GM23338 (cell line): ENCODE results near the gene VAV3. TPM values are rescaled to one million over a fixed set of nuclear protein-coding genes. Genes with fewer than 3 reads are reported as not detected.

ENCODE experiments used
- ATAC-seq: fragments of 200-7000 bp; cut with Tn5 transposase; 3 replicates; pipeline ENCODE4 v1.9.1; 2020
- DNase-seq: peaks from one replicate; pipeline ENCODE4 v3.0.0-alpha.2; 2015; ENCODE audit warnings: low spot score
- H2AFZ ChIP-seq: fragments of 200-600 bp; sonication (generic); 2 replicates; pipeline ENCODE4 v1.8.0; 2016; ENCODE audit warnings: antibody characterized with exemption, mild to moderate bottlenecking, moderate library complexity
- H3F3A ChIP-seq: fragments of 200-600 bp; sonication (generic); replicated peaks from 2 replicates; pipeline ENCODE4 v1.8.0; 2017; ENCODE audit warnings: antibody characterized with exemption, mixed run types, low read depth
- H3K27ac ChIP-seq: fragments of 200-600 bp; sonication (generic); 2 replicates; pipeline ENCODE4 v1.6.1; 2016; ENCODE audit warnings: low read depth
- H3K27me3 ChIP-seq: fragments of 200-600 bp; sonication (generic); 2 replicates; pipeline ENCODE4 v1.8.0; 2016; ENCODE audit warnings: mild to moderate bottlenecking, mixed run types, moderate library complexity; ENCODE audit not compliant: insufficient read depth
- H3K36me3 ChIP-seq: fragments of 200-600 bp; sonication (generic); 2 replicates; pipeline ENCODE4 v1.8.0; 2016; ENCODE audit warnings: mild to moderate bottlenecking; ENCODE audit not compliant: insufficient read depth
- H3K4me1 ChIP-seq: fragments of 200-600 bp; sonication (generic); 2 replicates; pipeline ENCODE4 v1.8.0; 2016; ENCODE audit warnings: mild to moderate bottlenecking, moderate library complexity; ENCODE audit not compliant: insufficient read depth
- H3K4me2 ChIP-seq: fragments of 200-600 bp; sonication (generic); 2 replicates; pipeline ENCODE4 v1.7.1; 2017; ENCODE audit warnings: mixed run types
- H3K4me3 ChIP-seq: fragments of 200-600 bp; sonication (generic); 2 replicates; pipeline ENCODE4 v1.6.1; 2016; ENCODE audit warnings: mixed run types
- H3K79me2 ChIP-seq: fragments of 200-600 bp; sonication (generic); replicated peaks from 2 replicates; pipeline ENCODE4 v1.8.0; 2017; ENCODE audit warnings: mild to moderate bottlenecking; ENCODE audit not compliant: insufficient read depth
- H3K9me2 ChIP-seq: fragments of 200-600 bp; sonication (generic); 2 replicates; pipeline ENCODE4 v1.8.0; 2017; ENCODE audit not compliant: insufficient read depth
- H4K20me1 ChIP-seq: fragments of 200-600 bp; sonication (generic); replicated peaks from 2 replicates; pipeline ENCODE4 v1.8.0; 2017; ENCODE audit warnings: mild to moderate bottlenecking; ENCODE audit not compliant: insufficient read depth
- H3K27ac Mint-ChIP-seq: 2 replicates; pipeline ENCODE4 v1.8.0; 2020; ENCODE audit warnings: inconsistent platforms, mild to moderate bottlenecking, moderate library complexity, mixed read lengths
- H3K27me3 Mint-ChIP-seq: 3 replicates; pipeline ENCODE4 v1.8.0; 2022; ENCODE audit warnings: low read depth, mild to moderate bottlenecking, moderate library complexity, mixed read lengths, inconsistent platforms; ENCODE audit not compliant: insufficient read depth, poor library complexity
- H3K36me3 Mint-ChIP-seq: 3 replicates; pipeline ENCODE4 v1.8.0; 2021; ENCODE audit warnings: low read depth, mild to moderate bottlenecking, inconsistent platforms, moderate library complexity, mixed read lengths
- H3K4me1 Mint-ChIP-seq: 3 replicates; pipeline ENCODE4 v1.8.0; 2020; ENCODE audit warnings: mild to moderate bottlenecking, inconsistent platforms, mixed read lengths
- H3K4me3 Mint-ChIP-seq: 3 replicates; pipeline ENCODE4 v1.8.0; 2021; ENCODE audit warnings: moderate library complexity, mild to moderate bottlenecking, inconsistent platforms, mixed read lengths
- H3K9me3 Mint-ChIP-seq: 3 replicates; pipeline ENCODE4 v1.8.0; 2020; ENCODE audit warnings: moderate library complexity, mild to moderate bottlenecking, inconsistent platforms, mixed read lengths
- CREB1 ChIP-seq: fragments of 250-450 bp; sonication (Bioruptor Pico); IDR thresholded peaks from 2 replicates; pipeline ENCODE4 v1.5.0; 2020; ENCODE audit warnings: low read depth, mild to moderate bottlenecking, moderate library complexity
- EZH2 ChIP-seq: fragments of 200-600 bp; sonication (generic); IDR thresholded peaks from one replicate; pipeline ENCODE4 v1.8.0; 2017; ENCODE audit warnings: antibody characterized with exemption, mild to moderate bottlenecking, low read depth; ENCODE audit not compliant: unreplicated experiment
- REST ChIP-seq: IDR thresholded peaks from one replicate; pipeline ENCODE4 v1.6.1; 2018; ENCODE audit warnings: antibody characterized with exemption; ENCODE audit not compliant: unreplicated experiment
- ZNF114 ChIP-seq: fragments of 250-450 bp; sonication (Bioruptor Pico); IDR thresholded peaks from 2 replicates; pipeline ENCODE4 v1.5.0; 2020; ENCODE audit warnings: mild to moderate bottlenecking, moderate library complexity
- polyA plus RNA-seq: library from polyadenylated mRNA; unstranded; fragments of >200 nt; fragmentation: Nextera tagmentation; extraction: Ambion mirVana; gene quantifications from 2 replicates; pipeline ENCODE4 v1.2.1, GENCODE V29; 2016
- total RNA-seq: library from RNA; depleted of rRNA; stranded (reverse); fragments of >200 nt; shearing (Covaris generic); gene quantifications from 2 replicates; pipeline ENCODE4 v1.2.3, GENCODE V29; 2014
- TF ChIP-seq, protein P1 (sequence below): fragments of 250-450 bp; sonication (Bioruptor Pico); IDR thresholded peaks from 2 replicates; pipeline ENCODE4 v1.5.0; 2020; ENCODE audit warnings: mild to moderate bottlenecking, moderate library complexity

The VAV3 gene
- total and polyA plus RNA-seq, 2 experiments from 2014 or later, result 3.0 to 11.3 TPM

DNA sequence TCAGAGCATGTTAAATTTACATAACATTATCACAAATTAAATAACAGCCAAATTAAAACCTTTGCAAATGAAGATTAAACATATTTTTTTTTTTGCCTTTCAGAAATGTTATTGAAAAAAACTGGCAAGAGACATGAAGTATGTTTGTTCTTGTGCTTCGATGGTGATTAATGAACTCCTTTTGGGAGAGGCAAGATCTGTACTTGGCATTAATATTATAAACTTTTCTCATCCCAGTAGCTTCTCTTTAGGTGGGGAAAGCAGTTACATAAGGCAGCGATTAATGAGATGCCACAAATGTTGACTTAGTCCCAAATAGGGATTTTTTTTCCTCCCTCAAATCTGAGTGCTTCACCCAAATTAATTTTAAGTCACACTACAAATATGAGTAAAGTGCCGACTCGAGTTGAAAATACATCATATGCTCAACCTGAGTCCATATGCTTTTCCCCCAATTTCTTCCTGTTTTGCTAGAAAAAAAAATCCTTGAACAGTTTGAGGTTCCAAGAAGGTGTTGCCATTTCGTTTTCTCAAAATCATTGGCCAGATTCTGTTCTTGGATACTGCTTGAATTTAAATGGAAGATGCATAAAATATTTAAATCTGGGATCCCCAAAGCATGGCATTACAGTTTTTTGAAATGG lies 294.5 kb downstream of the VAV3 start (continued):
- TF ChIP-seq REST (no peak), EZH2 (no peak)

GRCh38 chr1:107669996-107670395 lies 295.0 kb downstream of the VAV3 start:
- no peak for ATAC-seq
- TF ChIP-seq CREB1 (no peak), EZH2 (no peak), ZNF114 (CRISPR knock-in tag) (no peak), REST (no peak)
- TF ChIP-seq, protein P1, sequence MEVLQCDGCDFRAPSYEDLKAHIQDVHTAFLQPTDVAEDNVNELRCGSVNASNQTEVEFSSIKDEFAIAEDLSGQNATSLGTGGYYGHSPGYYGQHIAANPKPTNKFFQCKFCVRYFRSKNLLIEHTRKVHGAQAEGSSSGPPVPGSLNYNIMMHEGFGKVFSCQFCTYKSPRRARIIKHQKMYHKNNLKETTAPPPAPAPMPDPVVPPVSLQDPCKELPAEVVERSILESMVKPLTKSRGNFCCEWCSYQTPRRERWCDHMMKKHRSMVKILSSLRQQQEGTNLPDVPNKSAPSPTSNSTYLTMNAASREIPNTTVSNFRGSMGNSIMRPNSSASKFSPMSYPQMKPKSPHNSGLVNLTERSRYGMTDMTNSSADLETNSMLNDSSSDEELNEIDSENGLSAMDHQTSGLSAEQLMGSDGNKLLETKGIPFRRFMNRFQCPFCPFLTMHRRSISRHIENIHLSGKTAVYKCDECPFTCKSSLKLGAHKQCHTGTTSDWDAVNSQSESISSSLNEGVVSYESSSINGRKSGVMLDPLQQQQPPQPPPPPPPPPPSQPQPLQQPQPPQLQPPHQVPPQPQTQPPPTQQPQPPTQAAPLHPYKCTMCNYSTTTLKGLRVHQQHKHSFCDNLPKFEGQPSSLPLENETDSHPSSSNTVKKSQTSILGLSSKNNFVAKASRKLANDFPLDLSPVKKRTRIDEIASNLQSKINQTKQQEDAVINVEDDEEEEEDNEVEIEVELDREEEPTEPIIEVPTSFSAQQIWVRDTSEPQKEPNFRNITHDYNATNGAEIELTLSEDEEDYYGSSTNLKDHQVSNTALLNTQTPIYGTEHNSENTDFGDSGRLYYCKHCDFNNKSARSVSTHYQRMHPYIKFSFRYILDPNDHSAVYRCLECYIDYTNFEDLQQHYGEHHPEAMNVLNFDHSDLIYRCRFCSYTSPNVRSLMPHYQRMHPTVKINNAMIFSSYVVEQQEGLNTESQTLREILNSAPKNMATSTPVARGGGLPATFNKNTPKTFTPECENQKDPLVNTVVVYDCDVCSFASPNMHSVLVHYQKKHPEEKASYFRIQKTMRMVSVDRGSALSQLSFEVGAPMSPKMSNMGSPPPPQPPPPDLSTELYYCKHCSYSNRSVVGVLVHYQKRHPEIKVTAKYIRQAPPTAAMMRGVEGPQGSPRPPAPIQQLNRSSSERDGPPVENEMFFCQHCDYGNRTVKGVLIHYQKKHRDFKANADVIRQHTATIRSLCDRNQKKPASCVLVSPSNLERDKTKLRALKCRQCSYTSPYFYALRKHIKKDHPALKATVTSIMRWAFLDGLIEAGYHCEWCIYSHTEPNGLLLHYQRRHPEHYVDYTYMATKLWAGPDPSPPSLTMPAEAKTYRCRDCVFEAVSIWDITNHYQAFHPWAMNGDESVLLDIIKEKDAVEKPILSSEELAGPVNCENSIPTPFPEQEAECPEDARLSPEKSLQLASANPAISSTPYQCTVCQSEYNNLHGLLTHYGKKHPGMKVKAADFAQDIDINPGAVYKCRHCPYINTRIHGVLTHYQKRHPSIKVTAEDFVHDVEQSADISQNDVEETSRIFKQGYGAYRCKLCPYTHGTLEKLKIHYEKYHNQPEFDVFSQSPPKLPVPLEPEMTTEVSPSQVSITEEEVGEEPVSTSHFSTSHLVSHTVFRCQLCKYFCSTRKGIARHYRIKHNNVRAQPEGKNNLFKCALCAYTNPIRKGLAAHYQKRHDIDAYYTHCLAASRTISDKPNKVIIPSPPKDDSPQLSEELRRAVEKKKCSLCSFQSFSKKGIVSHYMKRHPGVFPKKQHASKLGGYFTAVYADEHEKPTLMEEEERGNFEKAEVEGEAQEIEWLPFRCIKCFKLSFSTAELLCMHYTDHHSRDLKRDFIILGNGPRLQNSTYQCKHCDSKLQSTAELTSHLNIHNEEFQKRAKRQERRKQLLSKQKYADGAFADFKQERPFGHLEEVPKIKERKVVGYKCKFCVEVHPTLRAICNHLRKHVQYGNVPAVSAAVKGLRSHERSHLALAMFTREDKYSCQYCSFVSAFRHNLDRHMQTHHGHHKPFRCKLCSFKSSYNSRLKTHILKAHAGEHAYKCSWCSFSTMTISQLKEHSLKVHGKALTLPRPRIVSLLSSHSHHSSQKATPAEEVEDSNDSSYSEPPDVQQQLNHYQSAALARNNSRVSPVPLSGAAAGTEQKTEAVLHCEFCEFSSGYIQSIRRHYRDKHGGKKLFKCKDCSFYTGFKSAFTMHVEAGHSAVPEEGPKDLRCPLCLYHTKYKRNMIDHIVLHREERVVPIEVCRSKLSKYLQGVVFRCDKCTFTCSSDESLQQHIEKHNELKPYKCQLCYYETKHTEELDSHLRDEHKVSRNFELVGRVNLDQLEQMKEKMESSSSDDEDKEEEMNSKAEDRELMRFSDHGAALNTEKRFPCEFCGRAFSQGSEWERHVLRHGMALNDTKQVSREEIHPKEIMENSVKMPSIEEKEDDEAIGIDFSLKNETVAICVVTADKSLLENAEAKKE (CRISPR knock-in tag), result no peak
- no peaks in the 10 kb centered on the region for H3K79me2 ChIP-seq

More at GRCh38 chr1:107669996-107670395, 295.0 kb downstream of the VAV3 start:
- Mint-ChIP-seq H3K9me3 (no peaks in the 10 kb centered on the region; the same call in 2 of the 3 replicates), H3K4me3 (no peak overlapping the region), H3K27me3 (peaks cover 2% of the 10 kb centered on the region), H3K36me3 (peaks cover 7% of the 10 kb centered on the region; the same call in 2 of the 3 replicates), H3K4me1 (no peaks in the 10 kb centered on the region; the same call in 2 of the 3 replicates), H3K27ac (no peak overlapping the region)
- DNase-seq, result no peak
- H3K4me3 ChIP-seq, result no peak overlapping the region
- H3K27me3 ChIP-seq, result no peaks in the 10 kb centered on the region
- no peaks in the 10 kb centered on the region for H3K36me3 ChIP-seq
- no peaks in the 10 kb centered on the region for H3F3A ChIP-seq
- H3K4me2 ChIP-seq, result no peak overlapping the region
- no peak overlapping the region for H2AFZ ChIP-seq
- H3K27ac ChIP-seq, result no peak overlapping the region
- H4K20me1 ChIP-seq, result no peaks in the 10 kb centered on the region
- no peaks in the 10 kb centered on the region for H3K9me2 ChIP-seq
- no peaks in the 10 kb centered on the region for H3K4me1 ChIP-seq
